ENCODE results near the gene TPCN2. TPM values are rescaled to one million over a fixed set of nuclear protein-coding genes. Genes with fewer than 3 reads are reported as not detected.

Gene TPCN2
- total and polyA plus RNA-seq, 2 of the 8 experiments (the other 6 are each of a cell fraction or from before 2014, with no cell fraction given): 9.7 to 18.6 TPM

- TF ChIP-seq JUN (IDR thresholded peaks at IDR 0.05; ENCODE audit: low read depth, low read length): no peak
Observed at GRCh38 chr11:69044111-69045013, 4.4 kb upstream of the TPCN2 start (continued).
